ENCODE results near the gene ANKMY2. TPM values are rescaled to one million over a fixed set of nuclear protein-coding genes. Genes with fewer than 3 reads are reported as not detected.
A peak's percentile ranks its signal among the peaks of the same experiment; 100 is the strongest.

The ANKMY2 gene
- total RNA-seq, 1 donor from 2014 or later: 28.9 TPM

DNA sequence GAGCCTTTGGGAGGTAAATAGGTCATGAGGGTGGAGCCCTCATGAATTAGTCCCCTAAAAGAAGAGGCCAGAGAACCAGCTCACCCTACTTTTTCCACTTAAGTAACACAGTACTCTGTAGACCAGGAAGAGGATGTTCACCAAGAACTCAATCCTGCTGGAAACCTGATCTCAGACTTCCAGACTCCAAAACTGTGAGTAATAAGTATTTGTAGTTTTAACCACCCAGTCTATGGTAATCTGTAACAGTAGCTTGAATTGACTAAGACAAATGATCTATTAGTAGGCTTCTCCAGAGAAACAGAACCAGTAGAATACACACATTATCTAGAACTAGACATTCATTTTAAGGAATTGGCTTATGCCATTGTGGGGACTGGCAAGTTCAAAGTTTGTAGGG, 51.5 kb downstream of the ANKMY2 start:
- H3K27me3 ChIP-seq (ENCODE audit: low read depth): no peaks in the 10 kb centered on the region
- TF ChIP-seq, protein P1, sequence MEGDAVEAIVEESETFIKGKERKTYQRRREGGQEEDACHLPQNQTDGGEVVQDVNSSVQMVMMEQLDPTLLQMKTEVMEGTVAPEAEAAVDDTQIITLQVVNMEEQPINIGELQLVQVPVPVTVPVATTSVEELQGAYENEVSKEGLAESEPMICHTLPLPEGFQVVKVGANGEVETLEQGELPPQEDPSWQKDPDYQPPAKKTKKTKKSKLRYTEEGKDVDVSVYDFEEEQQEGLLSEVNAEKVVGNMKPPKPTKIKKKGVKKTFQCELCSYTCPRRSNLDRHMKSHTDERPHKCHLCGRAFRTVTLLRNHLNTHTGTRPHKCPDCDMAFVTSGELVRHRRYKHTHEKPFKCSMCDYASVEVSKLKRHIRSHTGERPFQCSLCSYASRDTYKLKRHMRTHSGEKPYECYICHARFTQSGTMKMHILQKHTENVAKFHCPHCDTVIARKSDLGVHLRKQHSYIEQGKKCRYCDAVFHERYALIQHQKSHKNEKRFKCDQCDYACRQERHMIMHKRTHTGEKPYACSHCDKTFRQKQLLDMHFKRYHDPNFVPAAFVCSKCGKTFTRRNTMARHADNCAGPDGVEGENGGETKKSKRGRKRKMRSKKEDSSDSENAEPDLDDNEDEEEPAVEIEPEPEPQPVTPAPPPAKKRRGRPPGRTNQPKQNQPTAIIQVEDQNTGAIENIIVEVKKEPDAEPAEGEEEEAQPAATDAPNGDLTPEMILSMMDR (IDR thresholded peaks at IDR 0.05; ENCODE audit: borderline replicate concordance): no peak
- H3K9me3 ChIP-seq (replicated peaks): no peaks in the 10 kb centered on the region
- no peak overlapping the region for H3K4me3 ChIP-seq
- H3K27ac ChIP-seq (replicated peaks): no peak overlapping the region
- DNase-seq: no peak
- H3K4me1 ChIP-seq: peaks cover 9% of the 10 kb centered on the region
- H3K36me3 ChIP-seq: peaks cover 20% of the 10 kb centered on the region
- intact Hi-C loops (cut with micrococcal nuclease): no loop called here

DNA sequence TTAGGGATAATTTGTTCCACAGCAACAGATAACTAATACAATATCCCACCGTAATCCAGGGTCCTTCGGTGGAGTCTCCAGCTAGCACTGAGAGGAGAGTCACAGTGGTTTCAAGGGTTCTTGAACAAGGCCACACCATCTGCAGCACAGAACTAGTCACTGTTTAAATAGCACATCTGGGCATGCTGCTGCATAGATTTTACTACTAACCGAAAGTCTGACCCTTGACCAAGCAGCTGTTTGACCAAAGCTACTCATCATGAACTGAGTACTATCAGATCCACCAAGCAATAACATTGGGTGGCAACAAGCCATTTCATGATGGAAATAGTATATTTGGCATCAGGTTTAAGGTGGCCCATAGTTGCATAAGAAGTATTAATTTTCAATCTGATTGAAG, 53.2 kb downstream of the ANKMY2 start:
- peaks cover 6% of the 10 kb centered on the region for H3K36me3 ChIP-seq
- no peaks in the 10 kb centered on the region for H3K9me3 ChIP-seq (replicated peaks)
- H3K27ac ChIP-seq (replicated peaks): no peak overlapping the region
- intact Hi-C loops (cut with micrococcal nuclease): no loop called here
- peaks cover 16% of the 10 kb centered on the region for H3K4me1 ChIP-seq
- DNase-seq: no peak
- H3K4me3 ChIP-seq: no peak overlapping the region
- no peaks in the 10 kb centered on the region for H3K27me3 ChIP-seq (ENCODE audit: low read depth)
- TF ChIP-seq, protein P1 (IDR thresholded peaks at IDR 0.05; ENCODE audit: borderline replicate concordance): no peak

DNA sequence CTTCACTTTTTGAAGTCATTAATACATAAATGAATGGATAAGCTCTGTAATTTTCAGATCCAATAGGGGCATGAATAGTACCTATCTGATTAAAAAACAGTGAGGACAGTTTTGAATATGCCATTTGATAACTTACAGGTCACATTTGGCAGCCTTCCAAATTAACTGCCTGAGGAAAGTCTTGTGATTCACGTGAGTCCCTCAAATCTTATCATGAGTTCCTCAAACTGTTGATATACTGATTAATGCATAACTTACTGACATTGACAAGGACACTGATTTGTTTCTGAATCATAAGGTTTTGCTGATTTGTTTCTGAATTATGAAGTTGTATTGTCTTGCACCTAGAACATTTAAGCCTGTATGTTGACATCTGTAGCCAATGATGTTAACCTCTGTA, 55.1 kb downstream of the ANKMY2 start:
- DNase-seq: no peak
- H3K27me3 ChIP-seq (ENCODE audit: low read depth): no peaks in the 10 kb centered on the region
- no peak overlapping the region for H3K4me3 ChIP-seq
- intact Hi-C loops (cut with micrococcal nuclease): no loop called here
- TF ChIP-seq, protein P1 (IDR thresholded peaks at IDR 0.05; ENCODE audit: borderline replicate concordance): no peak
- H3K36me3 ChIP-seq: no peaks in the 10 kb centered on the region
- peaks cover 16% of the 10 kb centered on the region for H3K4me1 ChIP-seq
- H3K9me3 ChIP-seq (replicated peaks): no peaks in the 10 kb centered on the region
- H3K27ac ChIP-seq (replicated peaks): no peak overlapping the region

DNA sequence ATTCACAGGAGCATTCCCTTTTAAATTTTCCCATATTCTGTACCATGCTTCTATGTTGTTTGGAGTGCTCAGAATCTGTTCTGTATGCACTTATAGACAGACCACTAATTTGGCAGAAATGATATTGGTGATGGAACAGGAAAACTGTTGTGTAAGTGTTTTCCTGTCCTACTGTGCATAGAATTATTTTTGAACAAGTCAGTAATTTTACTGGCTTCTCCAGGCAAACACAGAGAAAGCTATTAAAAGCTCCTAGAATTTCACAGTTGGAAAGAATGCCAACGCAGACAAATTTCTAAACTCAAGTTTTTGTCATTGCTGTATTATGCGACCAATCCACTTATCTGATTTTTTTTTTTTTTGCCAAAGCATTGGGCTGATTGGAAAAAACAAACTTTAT, 55.7 kb downstream of the ANKMY2 start:
- intact Hi-C loops (cut with micrococcal nuclease): no loop called here

DNA sequence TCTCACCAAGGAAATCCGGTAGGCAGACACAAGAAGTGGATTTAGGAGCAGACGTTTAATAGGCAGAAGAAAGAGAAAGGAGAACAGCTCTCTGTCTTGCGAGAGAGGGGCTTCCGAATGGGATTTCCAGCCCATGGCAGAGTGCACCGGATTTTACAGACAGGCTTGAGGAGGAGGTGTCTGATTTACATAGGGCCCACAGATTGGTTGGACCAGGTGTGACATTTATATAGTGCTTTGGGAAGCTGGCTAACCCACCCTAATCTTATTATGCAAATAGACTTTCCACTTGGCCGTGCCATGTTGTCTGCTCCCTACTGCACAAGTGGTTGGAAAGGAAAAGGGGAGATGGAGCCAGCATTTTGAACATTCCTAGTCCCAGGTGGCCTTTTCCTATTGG, 57.8 kb downstream of the ANKMY2 start:
- H3K27me3 ChIP-seq (ENCODE audit: low read depth): no peaks in the 10 kb centered on the region
- no peaks in the 10 kb centered on the region for H3K9me3 ChIP-seq (replicated peaks)
- TF ChIP-seq, protein P1 (IDR thresholded peaks at IDR 0.05; ENCODE audit: borderline replicate concordance): no peak
- H3K36me3 ChIP-seq: no peaks in the 10 kb centered on the region
- H3K4me3 ChIP-seq: peak overlapping the region; percentile 38
- no peak for DNase-seq
- H3K27ac ChIP-seq (replicated peaks): no peak overlapping the region
- intact Hi-C loops (cut with micrococcal nuclease): no loop called here
- H3K4me1 ChIP-seq: peaks cover 16% of the 10 kb centered on the region

More for the DNA sequence above, 55.7 kb downstream of the ANKMY2 start:
- no peaks in the 10 kb centered on the region for H3K36me3 ChIP-seq
- no peak for DNase-seq
- H3K27me3 ChIP-seq (ENCODE audit: low read depth): no peaks in the 10 kb centered on the region
- no peak overlapping the region for H3K27ac ChIP-seq (replicated peaks)
- TF ChIP-seq, protein P1 (IDR thresholded peaks at IDR 0.05; ENCODE audit: borderline replicate concordance): no peak
- H3K4me3 ChIP-seq: no peak overlapping the region
- H3K9me3 ChIP-seq (replicated peaks): no peaks in the 10 kb centered on the region
- H3K4me1 ChIP-seq: peaks cover 16% of the 10 kb centered on the region

DNA sequence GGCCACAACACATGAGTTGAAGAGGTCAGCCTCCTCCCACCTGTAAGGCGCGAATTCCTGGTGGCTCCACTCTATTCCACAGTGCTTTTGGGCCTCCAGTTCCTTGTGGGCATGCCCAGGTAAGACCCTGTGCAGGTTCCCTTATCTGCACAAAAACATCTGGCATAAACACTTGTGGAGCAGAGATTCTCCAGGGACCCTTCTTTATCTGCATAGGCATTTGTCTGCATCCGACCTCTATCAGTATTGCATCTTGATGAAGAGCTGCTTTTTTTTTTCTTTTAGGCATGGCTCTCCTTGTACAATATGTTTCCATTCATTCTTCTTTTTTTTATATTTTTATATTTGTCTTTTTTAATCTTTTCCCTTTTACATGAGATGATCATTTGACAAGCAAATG, 58.4 kb downstream of the ANKMY2 start:
- no peaks in the 10 kb centered on the region for H3K36me3 ChIP-seq
- H3K4me3 ChIP-seq: peak overlapping the region; percentile 50
- TF ChIP-seq, protein P1 (IDR thresholded peaks at IDR 0.05; ENCODE audit: borderline replicate concordance): no peak
- no peak for DNase-seq
- intact Hi-C loops (cut with micrococcal nuclease): no loop called here
- peaks cover 20% of the 10 kb centered on the region for H3K4me1 ChIP-seq
- no peaks in the 10 kb centered on the region for H3K9me3 ChIP-seq (replicated peaks)
- H3K27me3 ChIP-seq (ENCODE audit: low read depth): no peaks in the 10 kb centered on the region
- H3K27ac ChIP-seq (replicated peaks): no peak overlapping the region

All from left ventricle myocardium inferior (tissue), 1 donor.